ENCODE data around the gene LRRC42.

The LRRC42 gene

DNA sequence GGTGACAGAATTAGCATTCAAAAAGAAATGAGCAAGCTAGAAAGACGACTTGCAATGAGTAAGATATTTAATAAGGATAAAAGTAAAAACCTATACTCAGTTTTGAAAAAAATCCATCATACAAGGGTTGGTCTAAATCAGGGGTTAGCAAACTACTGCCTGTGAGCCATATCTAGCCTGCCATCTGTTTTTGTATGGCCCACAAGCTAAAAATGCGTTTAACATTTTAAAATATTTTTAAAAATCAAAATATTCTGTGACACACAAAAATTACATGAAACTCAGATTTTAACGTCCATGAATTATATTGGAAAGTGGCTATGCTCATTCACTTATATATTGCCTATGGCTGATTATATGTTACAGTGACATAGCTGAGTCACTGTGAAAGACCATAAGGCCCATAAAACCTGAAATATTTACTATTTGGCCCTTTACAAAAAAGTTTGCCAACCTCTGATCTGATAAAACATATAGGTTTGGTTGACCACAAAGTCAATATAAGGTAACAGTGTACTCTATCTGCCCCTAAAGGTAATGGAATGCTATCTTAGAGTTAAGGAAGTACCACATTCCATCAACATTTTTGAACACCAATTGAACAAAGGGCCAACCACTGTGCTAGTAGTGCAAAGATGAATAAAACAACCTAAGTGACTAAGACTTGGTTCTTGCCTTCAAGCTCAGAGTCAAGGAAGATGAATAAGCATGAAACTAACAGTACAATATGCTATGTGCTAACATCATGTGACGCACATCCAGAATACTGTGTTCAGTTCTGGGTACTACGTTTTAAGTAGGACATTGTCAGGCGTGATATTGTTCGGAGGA is 3.8 kb upstream of the LRRC42 start:
- peak; percentile 58 for DNase-seq (ENCODE audit: low spot score)

DNA sequence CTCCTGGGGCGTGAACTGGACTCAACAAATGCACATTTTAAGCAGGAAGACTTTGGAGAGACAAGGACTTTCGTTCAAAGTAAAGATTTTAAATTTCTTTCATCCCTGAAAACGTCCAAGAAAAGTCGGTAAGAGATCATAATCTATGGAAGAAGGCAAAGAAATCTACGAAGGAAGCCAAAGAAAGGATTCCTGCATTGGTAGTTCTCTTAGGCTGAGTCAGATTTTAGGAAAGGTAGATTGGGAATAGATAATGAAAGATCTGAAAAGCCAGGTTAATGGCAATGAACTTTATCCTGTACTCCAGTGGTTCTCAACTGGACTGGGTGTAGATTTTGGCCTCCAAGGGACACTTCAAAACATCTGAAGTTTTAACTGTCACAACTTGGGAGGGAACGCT is 3.1 kb upstream of the LRRC42 start:
- no peak for DNase-seq (ENCODE audit: low spot score)

DNA sequence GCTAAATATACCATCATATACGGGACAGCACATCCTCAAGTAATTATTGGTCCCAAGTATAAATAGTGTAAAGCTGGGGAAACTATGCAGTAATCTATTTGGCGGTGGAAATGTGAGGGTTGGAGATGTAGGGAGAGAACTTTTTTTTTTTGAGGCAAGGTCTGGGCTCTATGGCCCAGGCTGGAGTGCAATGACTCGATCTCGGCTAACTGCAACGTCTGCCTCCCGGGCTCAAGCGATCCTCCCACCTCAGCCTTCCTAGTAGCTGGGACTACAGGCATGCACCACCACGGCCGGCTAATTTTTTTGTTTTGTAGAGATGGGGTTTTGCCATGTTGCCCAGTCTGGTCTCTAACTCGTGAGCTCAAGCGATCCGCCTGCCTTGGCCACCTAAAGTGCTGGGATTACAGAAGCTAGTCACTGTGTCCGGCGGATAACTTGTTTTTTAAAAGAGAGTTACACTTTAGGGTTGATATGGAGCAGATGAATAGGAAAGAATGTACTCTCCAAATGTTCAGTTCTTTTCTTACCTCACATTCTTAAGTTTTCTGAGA is 2.6 kb upstream of the LRRC42 start:
- no peak for DNase-seq (ENCODE audit: low spot score)

DNA sequence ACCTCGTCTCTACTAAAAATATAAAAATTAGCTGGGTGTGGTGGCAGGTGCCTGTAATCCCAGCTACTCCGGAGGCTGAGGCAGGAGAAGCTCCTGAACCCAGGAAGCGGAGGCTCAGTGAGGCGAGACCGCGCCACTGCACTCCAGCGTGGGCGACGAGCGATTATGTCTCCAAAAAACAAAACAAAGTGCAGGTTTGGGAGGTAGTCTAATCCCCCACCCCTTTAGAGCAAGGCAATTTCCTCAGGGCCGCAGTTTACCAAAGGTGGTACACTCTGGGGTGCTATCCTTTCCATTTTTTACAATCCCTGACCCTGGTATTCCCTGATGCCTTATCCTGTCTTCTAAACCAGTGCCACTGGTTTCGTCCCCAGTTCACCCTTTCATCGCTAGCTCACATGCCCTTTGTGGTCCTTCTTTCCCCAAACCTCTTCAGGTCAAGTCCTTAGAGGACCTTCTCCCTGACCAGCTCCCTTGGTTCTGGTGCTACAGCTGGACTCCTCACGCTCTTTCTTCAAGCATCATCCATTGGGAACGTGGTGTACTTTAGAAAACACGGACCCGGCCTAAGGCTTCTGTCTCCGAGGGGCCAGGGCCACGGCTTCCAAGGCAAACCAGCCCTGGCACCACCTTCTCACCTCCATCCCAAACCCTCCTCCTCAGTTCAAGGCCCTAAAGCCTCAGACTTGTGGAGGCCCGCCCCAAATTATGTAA is 1.5 kb upstream of the LRRC42 start:
- peak; percentile 22 for DNase-seq (ENCODE audit: low spot score)

DNA sequence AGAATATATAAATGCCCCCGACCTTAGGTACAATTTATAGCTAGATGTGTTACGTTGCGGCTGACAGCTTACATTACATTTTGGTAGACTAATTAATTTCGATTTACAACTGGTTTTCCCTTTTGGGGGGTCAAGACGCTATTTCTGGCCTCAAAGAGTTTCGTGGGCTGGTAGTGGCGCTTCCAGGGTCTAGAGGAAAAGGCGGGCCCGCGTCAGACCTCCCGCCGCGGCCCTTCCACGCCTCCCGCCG is 1.0 kb upstream of the LRRC42 start:
- no peak for DNase-seq (ENCODE audit: low spot score)

DNA sequence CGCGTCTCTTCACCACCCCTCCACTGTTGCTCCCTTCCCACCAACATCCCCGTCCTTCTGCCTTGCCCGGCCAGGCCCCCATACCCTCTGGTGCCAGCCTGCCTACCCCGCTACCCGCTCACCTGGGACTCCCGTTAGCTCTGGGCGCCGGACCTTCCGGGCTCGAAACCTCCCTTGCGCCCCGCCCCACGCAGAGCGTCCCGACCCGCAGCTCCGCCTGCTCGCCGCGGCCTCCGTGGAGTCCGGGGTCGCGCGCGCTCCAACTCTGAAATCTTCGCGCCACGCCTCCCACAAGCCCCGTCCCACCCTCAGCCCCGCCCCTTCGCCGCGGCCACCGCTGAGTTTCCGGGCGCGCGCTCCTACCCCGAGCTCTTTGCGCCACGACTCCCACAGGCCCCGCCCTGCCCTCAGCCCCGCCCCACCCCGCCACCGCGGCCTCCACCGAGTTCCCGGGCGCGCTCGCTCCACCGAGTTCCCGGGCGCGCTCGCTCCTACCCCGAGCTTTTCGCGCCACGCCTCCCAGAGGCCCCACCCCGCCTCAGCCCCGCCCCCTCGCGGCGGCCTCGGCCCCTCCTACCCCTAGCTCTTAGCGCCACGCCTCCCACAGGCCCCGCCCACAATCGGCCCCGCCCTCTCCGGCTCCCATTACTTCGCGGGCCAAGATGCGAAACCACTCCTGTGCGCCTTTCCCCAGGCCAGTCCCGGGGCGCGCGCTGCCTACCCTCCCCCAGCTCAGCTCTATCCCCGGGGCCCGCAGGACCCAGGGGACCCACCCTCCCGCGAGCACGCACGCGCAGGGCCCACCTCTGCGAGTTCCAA is 508 bp upstream of the LRRC42 start, which contains the start of gene IFT25:
Gene IFT25 (minus strand): TSS at position 267 of the 819 bp plus-strand sequence. CDS start 5,617 bp downstream, outside the sequence.
- peak; percentile 89 for DNase-seq (ENCODE audit: low spot score)

DNA sequence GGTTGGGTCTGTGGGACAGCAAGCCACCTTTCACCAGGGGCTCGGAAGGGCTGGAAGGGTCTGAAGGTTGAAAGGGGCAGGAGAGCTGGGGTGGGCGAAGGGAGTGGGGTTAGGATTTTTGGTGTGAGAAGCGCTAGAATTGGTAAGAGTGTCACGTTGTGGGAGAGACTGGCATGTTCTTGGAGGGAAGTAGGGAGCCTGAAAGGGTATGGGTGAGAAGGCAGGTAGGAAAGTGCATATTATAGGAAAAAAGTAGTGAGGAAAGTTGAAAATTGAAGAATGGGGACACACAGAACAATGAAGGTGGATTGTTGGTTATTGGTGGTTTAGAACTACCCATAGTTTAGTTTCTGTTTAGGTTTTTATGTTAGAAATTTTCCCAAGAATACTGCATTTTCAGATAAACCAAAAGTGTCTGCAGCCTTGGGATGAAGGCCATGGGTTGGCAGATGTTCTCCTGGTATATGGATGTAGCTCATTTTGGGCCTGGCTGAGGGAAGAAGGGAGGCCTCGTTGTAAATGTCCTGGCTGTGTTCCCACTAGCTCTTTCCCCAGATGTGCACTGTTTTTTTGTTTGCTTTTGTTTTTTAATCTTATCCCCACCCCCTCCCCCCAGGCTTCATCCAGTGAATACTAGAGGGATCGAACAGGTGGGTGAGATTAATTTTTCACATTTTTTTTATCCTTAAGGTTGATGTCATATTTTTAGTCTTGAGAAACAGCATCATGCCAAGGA is 1.2 kb downstream of the LRRC42 start:
- DNase-seq (ENCODE audit: low spot score): no peak

DNA sequence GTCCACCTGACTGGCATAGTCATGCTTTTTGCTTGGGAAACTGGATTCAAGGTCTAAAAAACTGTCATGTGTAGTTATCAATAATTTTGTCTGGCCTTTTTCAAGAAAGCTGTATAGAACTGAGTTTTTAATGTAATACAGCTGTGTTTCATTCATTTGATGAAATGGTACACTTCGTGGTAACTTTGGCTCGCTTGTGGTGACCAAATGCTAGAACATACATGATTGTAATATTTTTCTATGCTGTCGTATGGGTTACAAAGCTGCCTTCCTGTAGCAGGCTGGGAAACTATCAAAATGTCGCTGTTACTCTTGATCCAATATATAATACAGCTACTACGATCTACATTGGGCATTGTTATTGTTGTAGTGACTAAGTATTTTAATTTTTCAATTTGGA is 2.1 kb downstream of the LRRC42 start:
- no peak for DNase-seq (ENCODE audit: low spot score)

DNA sequence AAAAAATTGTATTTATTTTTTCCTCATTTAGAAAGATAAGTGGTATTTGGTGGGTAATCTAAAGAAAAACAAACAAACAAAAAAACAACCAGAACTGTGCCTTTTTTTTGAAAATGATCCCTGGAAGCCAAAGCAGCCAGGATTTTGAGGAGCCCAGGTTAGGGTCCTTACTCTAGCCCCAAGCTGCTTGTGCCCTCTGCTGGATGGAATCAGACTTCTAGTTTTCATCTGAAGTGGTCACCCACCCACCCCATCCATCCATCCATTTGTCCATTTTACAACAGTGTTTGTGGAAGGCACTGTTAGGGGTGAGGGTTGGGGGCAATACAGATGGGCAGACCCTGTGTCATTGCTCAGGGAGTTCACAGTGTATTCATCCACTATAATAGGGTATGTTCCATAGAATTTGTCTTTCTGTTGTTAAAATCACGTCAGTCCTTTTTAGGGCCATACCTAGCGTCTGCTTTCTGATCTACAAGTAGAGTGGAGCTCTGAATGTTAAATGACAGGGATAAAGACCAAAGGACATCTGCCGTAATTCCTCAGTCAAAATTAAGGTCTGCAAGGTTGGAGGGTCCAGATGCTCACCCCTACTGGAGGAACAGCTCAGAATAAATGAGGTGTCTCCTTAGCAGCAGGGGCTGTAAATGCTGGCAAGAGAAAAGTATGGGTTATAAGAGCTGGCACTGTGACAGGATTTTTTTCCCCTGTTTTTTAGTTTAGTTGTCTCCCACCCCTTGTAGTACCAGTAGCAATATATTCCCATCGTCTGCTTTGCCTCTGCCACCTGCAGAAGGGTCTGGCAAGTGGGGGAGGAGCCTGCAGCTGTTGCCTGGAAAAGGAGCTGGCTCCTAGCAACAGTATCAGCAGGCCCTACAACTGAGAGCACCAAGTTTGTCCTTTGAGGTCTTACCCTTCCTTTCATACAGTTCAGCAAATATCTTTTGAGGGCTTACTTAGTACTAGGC is 3.2 kb downstream of the LRRC42 start:
- DNase-seq (ENCODE audit: low spot score): peak; percentile 56

DNA sequence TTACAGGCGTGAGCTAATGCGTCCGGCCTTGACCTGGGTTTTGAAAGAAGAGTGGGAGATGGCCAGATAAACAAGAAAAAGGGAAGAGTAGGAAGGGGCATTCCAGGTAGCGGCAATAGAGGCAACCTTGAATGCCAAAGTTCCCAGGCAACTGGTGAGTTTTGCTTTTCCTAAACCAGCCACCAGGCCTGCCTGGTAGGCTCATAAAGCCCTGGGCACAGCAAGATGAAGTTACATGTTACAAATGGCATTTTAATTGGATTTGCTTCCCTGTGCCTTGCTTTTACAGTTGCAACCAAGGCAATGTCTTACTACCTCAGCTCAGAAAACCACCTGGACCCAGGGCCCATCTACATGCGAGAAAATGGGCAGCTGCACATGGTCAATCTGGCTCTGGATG is 5.5 kb downstream of the LRRC42 start:
- DNase-seq (ENCODE audit: low spot score): no peak

DNA sequence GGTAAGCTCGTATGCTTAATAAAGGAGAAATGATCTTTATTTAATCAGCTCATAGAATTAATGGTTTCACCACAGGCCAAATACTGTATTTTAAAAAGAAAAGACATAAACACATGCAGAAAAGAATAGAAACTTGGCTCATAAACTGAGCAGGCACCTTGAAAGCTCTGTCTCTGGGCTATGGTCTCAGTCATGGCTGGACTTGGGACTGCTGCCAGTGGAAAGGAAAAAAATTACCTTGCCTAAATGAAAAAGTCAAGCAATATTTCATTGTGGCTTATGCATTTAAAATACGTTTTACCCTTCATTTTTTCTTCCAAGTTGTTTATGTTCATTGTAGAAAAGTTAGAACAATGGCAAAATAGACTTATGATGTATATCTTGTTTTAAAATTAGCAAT is 8.0 kb downstream of the LRRC42 start:
- DNase-seq (ENCODE audit: low spot score): no peak

DNA sequence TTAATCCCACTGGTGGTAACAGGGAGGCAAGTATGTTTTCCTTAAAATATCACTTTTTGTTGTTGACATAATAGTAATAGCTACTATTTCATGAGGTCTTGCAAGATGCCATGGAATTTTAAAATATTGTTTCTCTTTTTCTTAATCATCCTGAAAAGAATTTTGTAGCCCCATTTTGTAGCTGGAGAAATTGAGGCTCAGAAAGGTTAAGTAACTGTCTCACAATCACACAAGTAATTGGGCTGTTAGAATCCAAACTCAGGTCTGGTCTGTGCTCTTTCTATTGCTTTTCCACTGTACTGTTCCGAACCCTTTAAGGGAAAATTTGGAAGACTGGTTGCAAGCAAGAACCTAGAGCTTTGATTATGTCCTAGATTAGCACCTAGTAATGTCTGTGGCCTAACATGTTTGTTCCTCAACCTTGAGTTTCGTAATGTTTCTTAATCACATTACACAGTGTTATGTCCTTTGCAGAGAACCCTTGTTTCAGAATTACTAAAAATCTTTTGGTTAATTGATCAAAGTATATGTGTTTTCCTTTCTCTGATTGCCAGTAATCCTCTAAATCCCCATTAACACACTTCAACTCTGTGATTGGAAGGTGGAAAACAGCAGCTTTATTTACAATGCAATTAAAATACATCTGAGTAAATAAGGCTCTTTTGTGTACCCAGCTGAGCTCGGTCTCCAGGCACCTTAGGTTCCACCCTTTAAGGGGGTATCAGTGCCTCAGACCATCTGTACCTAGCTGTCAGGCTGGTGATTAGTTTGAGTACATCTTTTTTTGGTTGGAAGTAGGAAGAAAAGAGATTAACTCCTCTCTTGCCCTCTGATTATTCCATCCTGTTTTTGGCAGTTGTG is 10.4 kb downstream of the LRRC42 start:
- DNase-seq (ENCODE audit: low spot score): no peak

DNA sequence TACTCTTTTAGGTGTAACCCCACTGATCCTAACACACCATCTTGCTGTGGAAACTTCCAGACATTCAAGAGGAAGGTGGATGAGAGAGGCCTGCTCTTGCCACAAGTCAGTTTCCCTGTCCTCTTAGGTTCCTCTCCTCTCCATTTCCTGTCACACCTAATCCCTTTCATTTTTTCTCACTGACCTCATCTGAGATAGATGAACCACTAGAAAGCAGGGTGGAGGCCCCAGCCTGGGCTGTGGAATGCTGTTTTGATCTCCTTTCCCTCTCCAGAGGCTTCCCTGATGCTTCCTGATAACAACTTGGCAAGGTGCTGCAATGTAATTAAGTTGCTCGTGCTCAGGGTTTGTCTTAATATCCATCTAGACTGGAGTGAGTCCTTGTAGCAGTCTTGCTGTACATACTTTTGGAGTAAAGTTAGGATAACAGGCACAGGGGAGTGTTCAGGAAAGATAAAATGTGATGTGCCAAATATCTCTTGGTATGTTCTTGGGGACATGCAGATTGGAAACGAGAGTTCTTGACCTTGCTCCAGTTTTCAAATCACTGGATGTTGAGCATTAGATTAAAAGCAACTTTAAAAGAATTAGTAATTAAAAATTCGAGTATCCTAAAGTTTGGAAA is 11.2 kb downstream of the LRRC42 start:
- no peak for DNase-seq (ENCODE audit: low spot score)

DNA sequence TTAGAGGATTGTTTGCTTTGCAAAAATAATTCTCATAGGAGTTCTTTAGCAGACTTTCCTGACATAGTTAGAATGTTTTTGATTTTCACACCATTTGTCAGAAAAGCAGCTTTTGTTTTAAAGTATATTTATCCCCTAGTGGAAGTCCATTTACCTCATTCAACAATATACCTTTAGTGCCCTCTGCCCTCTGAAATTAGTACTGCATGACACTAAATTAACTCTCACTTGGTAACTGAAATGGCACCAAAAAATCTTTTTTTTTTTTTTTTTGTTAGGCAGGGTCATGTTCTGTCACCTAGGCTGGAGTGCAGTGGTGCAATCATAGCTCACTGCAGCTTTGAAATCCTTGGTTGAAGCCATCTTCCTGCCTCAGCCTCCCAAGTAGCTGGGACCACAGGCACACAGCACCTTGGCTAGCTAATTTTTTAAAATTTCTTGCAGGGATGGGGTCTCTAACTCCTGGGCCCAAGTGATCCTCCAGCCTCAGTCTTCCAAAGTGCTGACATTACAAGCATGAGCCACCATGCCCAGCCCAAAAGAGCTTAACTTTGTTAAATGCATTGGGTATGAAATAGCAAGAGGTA is 13.6 kb downstream of the LRRC42 start:
- DNase-seq (ENCODE audit: low spot score): peak; percentile 65

DNA sequence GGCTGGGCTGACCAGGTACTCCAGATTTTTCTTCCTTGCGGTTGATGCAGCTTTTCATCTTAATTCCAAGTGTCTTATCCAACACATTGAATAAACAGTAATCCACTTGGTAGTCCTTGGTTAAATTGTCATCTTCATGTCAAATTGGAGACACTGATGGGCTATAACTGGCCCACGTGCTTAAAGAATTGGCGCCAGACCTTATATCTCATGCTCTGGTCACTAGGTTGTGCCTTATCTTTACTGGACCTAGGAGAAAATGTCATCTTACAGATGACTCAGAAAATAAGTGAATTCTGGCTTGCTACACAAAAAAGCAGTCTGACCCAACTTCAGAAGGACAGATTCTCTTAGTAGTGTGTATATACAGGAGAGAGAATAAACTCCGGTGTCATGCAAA is 16.2 kb downstream of the LRRC42 start:
- no peak for DNase-seq (ENCODE audit: low spot score)

DNA sequence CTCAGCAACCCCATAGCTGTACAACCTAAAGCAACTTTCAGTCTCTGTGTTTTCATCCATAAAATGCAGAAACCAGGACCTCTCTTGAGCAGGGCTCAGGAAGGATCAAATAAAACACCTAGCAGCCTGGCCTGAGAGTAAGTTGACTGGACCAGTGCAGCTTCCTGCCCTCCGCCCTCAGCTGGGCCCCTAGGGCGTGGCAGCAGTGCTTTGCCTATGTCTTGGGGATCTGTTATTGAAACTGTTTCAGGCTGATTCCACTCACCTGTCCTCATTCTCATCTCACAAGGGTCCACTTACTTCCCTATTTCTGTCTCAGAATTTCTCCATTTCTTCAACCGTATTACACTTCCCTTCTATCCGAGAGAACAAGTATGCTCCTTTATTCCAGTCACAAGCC is 17.3 kb downstream of the LRRC42 start:
- no peak for DNase-seq (ENCODE audit: low spot score)

DNA sequence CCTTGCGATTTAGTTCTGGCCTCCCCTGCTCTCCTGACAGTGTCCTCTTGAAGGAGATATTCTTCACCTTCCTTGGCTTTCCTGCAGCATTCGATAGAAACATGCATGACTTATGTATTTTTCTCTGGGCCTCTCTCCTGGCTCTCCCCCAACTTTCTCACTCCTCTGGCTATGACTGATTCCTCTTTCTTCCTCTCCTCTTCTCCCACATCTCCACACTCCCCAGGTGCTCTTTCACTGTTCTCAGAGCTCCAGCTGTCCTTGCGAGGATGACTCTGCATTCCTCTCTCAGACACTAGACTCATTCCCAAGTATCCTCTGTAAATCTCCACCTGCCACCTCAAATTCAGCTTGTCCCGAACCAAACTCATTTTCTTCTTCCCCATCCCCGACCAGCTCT is 18.0 kb downstream of the LRRC42 start:
- no peak for DNase-seq (ENCODE audit: low spot score)

DNA sequence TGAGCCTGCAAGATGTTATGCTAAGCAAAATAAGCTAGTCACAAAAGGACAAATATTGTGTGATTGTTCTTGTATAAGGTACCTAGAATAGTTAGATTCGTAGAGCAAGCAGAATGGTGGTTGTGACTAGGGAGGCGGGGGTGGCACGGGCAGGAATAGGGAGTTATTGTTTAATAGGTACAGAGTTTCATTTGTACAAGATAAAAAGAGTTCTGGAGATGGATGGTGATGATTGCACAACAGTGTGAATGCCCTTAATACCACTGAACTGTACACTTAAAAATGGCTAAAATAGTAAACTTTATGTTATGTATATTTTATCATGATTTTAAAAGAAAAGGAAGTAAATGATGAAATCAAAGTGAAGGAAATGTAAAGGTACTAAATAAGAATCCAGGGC is 20.6 kb downstream of the LRRC42 start:
- no peak for DNase-seq (ENCODE audit: low spot score)
